ENCODE data around the gene SYT17.

The SYT17 gene

GRCh38 chr16:19223235-19224170 is 55.5 kb downstream of the SYT17 start:
- no peak for DNase-seq

GRCh38 chr16:19225651-19226050 is 57.6 kb downstream of the SYT17 start:
- DNase-seq, result no peak

GRCh38 chr16:19227643-19228042 is 59.6 kb downstream of the SYT17 start:
- no peak for DNase-seq

- DNase-seq, result no peak
Observed at GRCh38 chr16:19228052-19228451, 60.0 kb downstream of the SYT17 start.

DNA sequence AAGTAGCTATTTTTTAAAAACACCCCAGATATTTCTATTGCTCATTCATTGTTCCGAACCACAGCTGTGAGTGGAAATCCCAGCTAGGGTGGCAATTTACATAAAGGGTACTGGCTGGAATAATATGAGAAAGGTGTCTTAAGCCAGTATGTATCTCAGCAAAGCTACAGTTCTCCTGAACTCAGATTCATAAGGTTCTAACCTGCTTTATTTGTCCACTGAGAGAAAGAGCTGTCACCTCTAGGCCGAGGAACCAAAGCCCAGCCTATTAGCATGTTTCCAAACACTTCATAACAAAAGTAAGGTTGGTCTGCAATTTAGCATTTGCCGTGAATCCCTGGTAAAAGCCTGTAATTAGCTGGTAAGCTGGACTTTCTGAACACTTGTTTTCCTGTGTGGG is 60.5 kb downstream of the SYT17 start:
- no peak for DNase-seq

DNA sequence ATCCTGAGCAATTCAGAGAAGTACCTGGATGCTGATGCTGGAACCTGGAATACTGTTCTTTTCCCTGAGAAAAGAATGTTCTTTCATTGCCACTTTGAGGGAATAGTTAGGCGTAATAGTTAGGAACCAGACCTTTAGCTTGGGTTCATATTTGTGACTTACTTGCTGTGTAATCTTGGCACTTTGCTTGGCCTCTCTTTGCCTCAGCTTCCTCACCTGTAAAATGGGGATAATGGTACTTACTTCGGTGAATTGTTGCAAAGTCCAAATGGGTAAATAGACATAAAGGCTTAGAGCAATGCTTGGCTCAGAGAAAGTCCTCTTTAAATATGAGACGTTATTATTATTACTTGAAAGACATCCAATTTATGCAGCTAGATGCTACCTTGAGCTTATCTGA is 62.5 kb downstream of the SYT17 start:
- DNase-seq, result no peak

- no peak for DNase-seq
Observed at GRCh38 chr16:19231881-19232280, 63.8 kb downstream of the SYT17 start.

DNA sequence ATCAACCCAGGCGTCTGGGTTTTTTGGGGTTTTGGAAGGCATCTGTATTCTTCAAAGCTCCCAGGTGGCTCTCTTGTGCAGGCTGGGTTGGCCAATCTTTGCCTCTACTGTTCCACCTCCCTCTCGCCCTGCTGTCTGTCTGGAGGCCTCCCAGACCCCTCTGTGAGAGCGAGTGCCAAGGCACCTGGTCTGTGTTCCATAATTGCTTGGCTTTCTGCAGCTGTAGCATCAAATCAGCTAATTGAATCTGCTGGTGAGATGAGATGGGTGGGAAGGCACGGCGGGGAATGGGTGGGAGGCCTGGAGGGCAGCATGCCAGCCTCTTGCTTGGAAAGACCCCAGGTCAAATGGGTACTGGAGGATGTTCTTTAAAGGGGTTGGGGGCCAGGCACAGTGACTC is 64.9 kb downstream of the SYT17 start:
- DNase-seq, result no peak

DNA sequence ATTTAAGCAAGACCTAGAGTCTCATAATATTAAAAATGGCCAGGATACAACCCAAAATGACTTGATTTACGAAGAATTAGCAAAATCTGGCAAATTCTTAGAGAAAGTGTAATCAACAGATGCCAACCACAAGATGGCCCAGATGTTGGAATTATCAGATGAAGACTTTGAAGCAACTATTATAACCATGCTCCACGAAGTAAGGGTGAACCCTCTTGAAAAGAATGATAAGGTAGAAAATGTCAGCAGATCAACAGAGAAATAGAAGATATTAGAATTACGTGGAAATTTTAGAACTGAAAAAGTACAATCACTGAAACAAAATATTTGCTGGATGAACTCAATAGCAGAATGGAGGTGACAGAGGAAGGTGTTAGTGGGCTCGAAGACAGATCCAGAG is 67.4 kb downstream of the SYT17 start:
- DNase-seq, result no peak

DNA sequence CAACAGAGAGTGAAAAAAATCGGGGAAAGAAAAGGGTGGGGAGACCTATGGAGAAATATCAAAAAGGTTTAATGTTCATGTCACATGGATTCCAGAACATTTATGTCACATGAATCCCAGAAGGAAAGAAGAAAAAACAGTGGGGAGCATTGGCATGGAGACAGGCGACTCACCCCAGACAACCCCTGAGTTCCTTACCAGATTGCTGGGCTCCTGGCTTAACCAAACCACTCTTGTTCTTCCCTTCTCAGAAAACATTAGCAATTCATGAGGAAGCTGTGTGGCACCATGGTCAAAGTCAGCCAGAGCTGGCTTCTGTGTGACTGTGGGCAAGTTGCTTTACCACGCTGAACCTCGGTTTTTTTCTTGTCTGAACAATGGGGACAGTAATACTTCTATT is 67.8 kb downstream of the SYT17 start:
- no peak for DNase-seq

DNA sequence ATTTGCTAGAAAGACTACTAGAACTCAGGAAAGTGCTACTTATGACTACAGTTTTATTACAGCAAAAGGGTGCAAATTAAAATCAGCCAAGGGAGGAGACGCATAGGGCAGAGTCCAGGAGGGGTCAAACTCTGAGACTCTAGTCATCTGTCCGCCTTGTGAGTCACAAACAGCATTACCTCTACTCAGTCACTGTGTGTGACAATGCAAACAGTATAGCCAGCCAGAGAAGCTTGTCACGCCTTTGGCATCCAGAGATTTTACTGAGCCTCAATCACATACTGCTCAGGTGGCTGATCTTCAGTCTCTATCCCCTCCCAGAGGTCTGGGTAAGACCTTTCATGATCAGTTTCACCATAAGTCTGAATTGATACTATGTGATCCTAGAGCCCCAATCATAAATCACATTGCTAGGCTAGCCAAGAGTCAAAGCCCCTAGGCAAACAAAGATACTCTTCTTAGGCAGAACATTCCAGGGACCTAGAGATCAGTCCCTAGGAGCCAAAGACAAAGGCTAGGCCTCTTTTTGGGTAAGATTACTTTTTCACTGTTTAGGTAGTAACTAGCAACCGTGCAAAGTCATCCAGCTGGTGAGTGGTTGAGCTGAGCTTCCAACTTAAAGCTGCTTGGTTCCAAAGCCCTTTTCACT is 68.6 kb downstream of the SYT17 start:
- DNase-seq, result no peak

- no peak for DNase-seq
Observed at GRCh38 chr16:19238406-19238805, 70.4 kb downstream of the SYT17 start.

DNA sequence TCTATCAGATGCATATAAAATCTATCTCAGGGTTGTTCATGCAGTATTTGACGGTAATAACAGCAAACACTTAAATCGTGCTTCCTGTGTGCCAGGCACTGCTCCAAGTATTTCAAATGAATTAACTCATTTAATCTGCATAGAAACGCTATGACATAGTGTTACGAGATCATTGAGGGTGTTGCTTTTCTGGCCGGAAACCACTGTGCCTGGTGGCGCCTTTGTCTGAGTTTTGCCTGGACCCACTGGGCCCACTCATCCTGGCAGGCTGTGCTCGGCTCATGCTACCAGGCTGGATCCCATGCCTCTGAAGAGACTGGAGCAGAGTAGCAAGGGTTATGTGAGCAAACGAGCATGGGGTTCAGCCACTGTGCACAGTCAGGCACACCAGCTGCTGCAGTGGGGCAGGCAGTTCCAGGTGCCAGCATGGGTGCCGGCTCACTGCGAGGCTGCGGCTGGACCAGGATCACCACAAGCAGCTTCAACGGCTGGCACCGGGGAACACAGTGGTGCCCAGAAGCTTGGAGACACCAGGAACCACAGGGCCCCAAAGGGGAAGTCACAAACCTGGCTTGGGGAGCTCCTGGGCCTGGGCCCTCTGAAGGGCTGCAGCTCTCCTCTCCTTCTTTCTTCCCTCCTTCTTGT is 71.6 kb downstream of the SYT17 start:
- DNase-seq, result no peak

GRCh38 chr16:19240494-19240893 is 72.5 kb downstream of the SYT17 start:
- no peak for DNase-seq

DNA sequence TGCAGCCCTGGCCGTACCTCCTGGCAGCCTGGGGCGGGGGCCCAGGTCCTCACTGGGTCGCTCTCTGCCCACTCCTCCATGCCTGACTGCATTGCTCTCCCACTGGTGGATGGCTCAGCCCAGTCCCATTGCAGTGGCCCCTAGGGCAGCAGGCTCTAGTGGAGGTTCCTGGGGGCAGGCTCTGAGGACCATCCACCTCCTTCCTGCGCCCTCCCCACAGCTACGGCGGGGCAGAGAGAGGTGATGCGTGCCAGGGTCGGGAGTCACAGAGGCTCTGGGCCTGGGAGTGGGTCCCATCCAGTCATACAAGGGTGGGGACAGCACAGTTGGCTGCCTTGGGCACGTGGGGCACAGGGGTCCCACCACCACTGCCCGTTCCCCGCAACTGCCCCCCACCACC is 73.5 kb downstream of the SYT17 start:
- no peak for DNase-seq

GRCh38 chr16:19242186-19242585 is 74.1 kb downstream of the SYT17 start:
- DNase-seq, result no peak

DNA sequence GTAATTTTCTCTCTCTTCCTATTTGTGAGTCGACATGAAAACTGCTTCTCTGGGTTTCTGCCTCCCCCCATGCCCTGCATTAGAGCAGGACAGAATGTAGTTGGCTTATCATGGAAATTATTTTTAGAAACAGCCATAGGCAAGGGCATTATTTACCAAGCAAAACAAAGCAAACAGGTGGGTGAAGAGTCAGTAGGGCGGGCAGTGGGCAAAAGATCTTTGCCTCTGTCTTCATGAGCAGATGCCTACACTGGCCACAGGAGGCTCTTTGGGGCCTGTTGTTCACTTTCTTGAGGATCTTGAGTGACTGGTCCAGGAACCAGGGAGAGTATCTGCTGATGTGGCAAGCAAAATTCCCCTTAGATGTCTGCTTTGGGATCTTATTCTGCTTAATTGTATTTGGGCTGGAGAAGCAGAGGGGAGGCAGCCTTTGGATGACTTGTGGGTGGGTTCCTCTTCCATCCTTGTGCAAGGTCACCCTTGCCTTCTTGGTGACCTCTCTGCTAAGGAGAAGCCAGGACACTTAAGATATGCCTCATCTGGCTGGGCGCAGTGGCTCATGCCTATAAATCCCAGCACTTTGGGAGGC is 75.0 kb downstream of the SYT17 start:
- DNase-seq, result no peak

- no peak for DNase-seq
Observed at GRCh38 chr16:19245326-19245925, 77.4 kb downstream of the SYT17 start.

- DNase-seq, result no peak
Observed at GRCh38 chr16:19252904-19253303, 84.9 kb downstream of the SYT17 start.

- no peak for DNase-seq
Observed at GRCh38 chr16:19254611-19255010, 86.6 kb downstream of the SYT17 start.

- DNase-seq, result no peak
Observed at GRCh38 chr16:19264123-19264673, 96.2 kb downstream of the SYT17 start.

- DNase-seq, result no peak
Observed at GRCh38 chr16:19265380-19265930, 97.4 kb downstream of the SYT17 start.

Measured in NCI-H1048 (cell line).